HepG2 (cell line): ENCODE results near the gene GTF3C5. TPM values are rescaled to one million over a fixed set of nuclear protein-coding genes. Genes with fewer than 3 reads are reported as not detected.

Experiments
- ATAC-seq: fragments of 200-7000 bp; cut with Tn5 transposase; 3 replicates; pipeline ENCODE4 v1.9.1; 2020; ENCODE audit warnings: mild to moderate bottlenecking, moderate library complexity
- BruUV-seq: library from RNA; stranded (reverse); fragments of 400-500 nt; replicated peaks from 2 replicates; lab custom pipeline; 2021; lab: Mats Ljungman, UMichigan
- CTCF ChIA-PET: fragments of 300-600 bp; formaldehyde crosslinking; extraction: SDS; loops from one replicate; lab custom pipeline; 2021; ENCODE audit warnings: low total read pairs, inconsistent platforms, low intra/inter-chr PET ratio; lab: Yijun Ruan, JAX
- POLR2A ChIA-PET: fragments of 350-600 bp; sonication (Branson Sonifier 250); formaldehyde crosslinking; loops from one replicate; lab custom pipeline; 2020; ENCODE audit warnings: antibody characterized with exemption, inconsistent platforms; lab: Yijun Ruan, JAX
- DNase-seq: peaks from one replicate; pipeline ENCODE4 v3.0.0-alpha.2; 2015; ENCODE audit warnings: low spot score
- FAIRE-seq: peaks from 3 replicates; lab custom pipeline; 2011; peaks lifted over from hg19 to GRCh38; lab: Jason Lieb, UNC
- H2AFZ ChIP-seq: one replicate; pipeline ENCODE4 v1.6.1; 2011; ENCODE audit warnings: low read length, inconsistent platforms
- H3K27ac ChIP-seq: fragments of 300-600 bp; 3 replicates; pipeline ENCODE4 v1.8.0; 2011; ENCODE audit warnings: mixed run types, mild to moderate bottlenecking, mixed read lengths, low read length, inconsistent platforms; ENCODE audit not compliant: insufficient read depth; ENCODE audit errors: extremely low read length
- H3K27me3 ChIP-seq, 2 experiments: fragments of 200-600 bp in 1 of 2; 2 replicates in 1 of 2; 3 replicates in 1 of 2; pipeline versions ENCODE4 v1.6.0 to v1.8.0; 2011; ENCODE audit warnings: low read length in 2 of 2, mild to moderate bottlenecking in 2 of 2, moderate library complexity in 2 of 2, inconsistent platforms in 1 of 2; ENCODE audit not compliant: insufficient read depth in 2 of 2, control insufficient read depth in 1 of 2
- H3K36me3 ChIP-seq, 2 experiments: fragments of 200-600 bp in 1 of 2; replicated peaks in 1 of 2; 2 replicates in 1 of 2; 3 replicates in 1 of 2; pipeline versions ENCODE4 v1.5.1 to v1.8.0; 2011; ENCODE audit warnings: low read length in 2 of 2, inconsistent platforms in 1 of 2; ENCODE audit not compliant: insufficient read depth in 2 of 2, control insufficient read depth in 1 of 2
- H3K4me1 ChIP-seq: 2 replicates; pipeline ENCODE4 v1.5.1; 2012; ENCODE audit warnings: low read length, inconsistent platforms; ENCODE audit not compliant: insufficient read depth
- H3K4me2 ChIP-seq: 2 replicates; pipeline ENCODE4 v1.6.0; 2011; ENCODE audit warnings: low read depth, low read length, inconsistent platforms
- H3K4me3 ChIP-seq, 3 experiments: fragments of 200-600 bp in 1 of 3; sonication (generic), shearing (Covaris generic) in 1 of 3; replicated peaks in 1 of 3; 2 replicates each; pipeline ENCODE4 v1.5.1; 2011 to 2016; ENCODE audit warnings: low read length in 3 of 3, inconsistent platforms in 2 of 3, low read depth in 2 of 3, mild to moderate bottlenecking in 2 of 3, control low read depth in 1 of 3, mixed read lengths in 1 of 3; ENCODE audit not compliant: insufficient read depth in 1 of 3
- H3K79me2 ChIP-seq: one replicate; pipeline ENCODE4 v1.6.1; 2011; ENCODE audit warnings: low read length, inconsistent platforms; ENCODE audit not compliant: insufficient read depth
- H3K9ac ChIP-seq: 2 replicates; pipeline ENCODE4 v1.6.0; 2011; ENCODE audit warnings: mild to moderate bottlenecking, low read depth, low read length, inconsistent platforms; ENCODE audit not compliant: insufficient read depth
- H3K9me3 ChIP-seq: 2 replicates; pipeline ENCODE4 v1.5.1; 2012; ENCODE audit warnings: mild to moderate bottlenecking, low read length
- H4K20me1 ChIP-seq: 2 replicates; pipeline ENCODE4 v1.6.0; 2011; ENCODE audit warnings: inconsistent platforms, mild to moderate bottlenecking, low read length, moderate library complexity; ENCODE audit not compliant: insufficient read depth
- CREM ChIP-seq, 2 experiments: sonication (generic) in 1 of 2; formaldehyde crosslinking in 1 of 2; IDR thresholded peaks; 2 replicates each; pipeline versions ENCODE4 v1.4.0 to v1.6.1; 2016 to 2020; ENCODE audit warnings: antibody characterized with exemption in 1 of 2, mild to moderate bottlenecking in 1 of 2, missing genetic modification reagents in 1 of 2
- JDP2 ChIP-seq: sonication (generic); formaldehyde crosslinking; IDR thresholded peaks from 2 replicates; pipeline ENCODE4 v1.8.1; 2022; ENCODE audit warnings: missing genetic modification reagents, borderline replicate concordance
- RARG ChIP-seq: sonication (generic); formaldehyde crosslinking; IDR thresholded peaks from 2 replicates; pipeline ENCODE4 v1.4.0; 2020; ENCODE audit warnings: low read depth, mild to moderate bottlenecking, missing genetic modification reagents
- ZNF12 ChIP-seq: sonication (generic); formaldehyde crosslinking; IDR thresholded peaks from 2 replicates; pipeline ENCODE4 v1.5.0; 2020; ENCODE audit warnings: missing genetic modification reagents
- ZNF414 ChIP-seq: sonication (generic); formaldehyde crosslinking; IDR thresholded peaks from 2 replicates; pipeline ENCODE4 v1.5.0; 2020; ENCODE audit warnings: missing genetic modification reagents
- WGBS: methylation state at CpG from one replicate; pipeline ENCODE4 v1.1.6; 2017; ENCODE audit warnings: low lambda C conversion rate; 5-methylcytosine and 5-hydroxymethylcytosine counted together
- in situ Hi-C: cut with HindIII; loops from 2 replicates; pipeline ENCODE4 v1.10.0; 2017; ENCODE audit warnings: low pct_unique_long_range_greater_than_20kb; ENCODE audit not compliant: extremely low pct_ligation_motif_present
- intact Hi-C: fragments of 100-400 bp; cut with micrococcal nuclease; formaldehyde crosslinking; loops from one replicate; pipeline ENCODE4 v1.10.0; 2022; ENCODE audit not compliant: unreplicated experiment
- polyA plus RNA-seq, 8 experiments: library from polyadenylated mRNA; depleted of rRNA in 3 of 8; stranded (reverse) in 7 of 8; unstranded in 1 of 8; fragments of >200 nt; fragmentation: Illumina TruSeq in 4 of 8; extraction: Trizol in 4 of 8; gene quantifications; 2 replicates each; pipeline versions ENCODE4 v1.2.1 to v1.2.3, GENCODE V29; 2011 to 2016; ENCODE audit warnings: low read depth in 4 of 8, missing spikeins in 1 of 8, mixed read lengths in 1 of 8; ENCODE audit not compliant: insufficient read depth in 1 of 8
- total RNA-seq, 5 experiments: library from RNA; depleted of rRNA; stranded (reverse); fragments of >200 nt; fragmentation: Illumina TruSeq; extraction: Trizol; gene quantifications; 2 replicates each; pipeline ENCODE4 v1.2.3, GENCODE V29; 2016; ENCODE audit warnings: low read depth in 1 of 5

The GTF3C5 gene
- total and polyA plus RNA-seq, 2 of the 13 experiments (the other 11 are each of a cell fraction or from before 2014, with no cell fraction given): 66.9 to 92.6 TPM

DNA sequence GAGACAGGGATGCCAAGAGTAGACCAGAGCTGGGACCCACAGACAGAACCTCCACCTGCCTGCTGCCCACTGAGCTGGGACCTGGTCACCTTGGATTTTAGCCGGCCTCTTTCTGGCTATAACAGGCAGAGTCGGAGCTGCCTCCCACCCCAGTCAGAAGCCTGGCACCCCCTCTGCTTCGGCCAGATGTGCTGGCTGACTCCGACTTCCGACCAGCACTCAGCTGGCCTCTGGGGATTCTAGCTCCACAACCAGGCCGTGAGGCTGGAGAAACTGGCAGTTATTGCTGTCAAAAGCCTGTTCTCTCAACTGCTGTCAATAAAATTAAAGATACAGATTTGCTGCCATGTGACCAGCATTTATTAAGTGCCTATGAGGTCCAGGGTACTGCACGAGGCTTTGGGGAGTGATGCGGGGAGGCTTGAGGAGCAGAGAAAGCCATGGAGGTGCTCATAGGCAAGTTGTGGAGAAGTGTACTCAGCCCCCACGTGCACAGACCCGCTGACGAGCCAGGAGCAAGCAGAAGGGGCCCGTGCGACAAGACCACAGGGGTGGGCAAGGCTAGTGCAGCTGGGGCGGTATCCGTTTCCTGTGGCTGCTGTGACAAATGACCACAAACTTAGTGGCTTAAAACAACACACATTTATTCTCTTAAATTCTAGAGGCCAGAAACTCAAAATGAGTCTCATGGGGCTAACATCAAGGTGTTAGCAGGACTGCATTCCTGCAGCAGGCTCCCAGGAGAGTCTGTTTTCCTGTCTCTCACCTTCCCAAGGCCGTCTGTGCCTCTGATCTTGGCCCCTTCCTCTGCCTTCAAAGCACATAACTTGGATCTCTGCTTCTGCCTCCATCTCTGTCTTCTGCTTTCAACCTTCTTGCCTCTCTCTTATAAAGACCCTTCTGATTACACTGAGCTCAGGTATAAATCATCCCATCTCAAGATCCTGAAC, 39.2 kb upstream of the GTF3C5 start:
- Histone ChIP-seq H3K27ac (no peak overlapping the region), H2AFZ (no peak overlapping the region), H3K36me3 (no peaks in the 10 kb centered on the region), H3K27me3 (peaks cover 8 to 34% of the 10 kb centered on the region in 2 experiments; a peak in 4 of 5 replicates), H3K4me3 (no peak overlapping the region), H3K9ac (no peak overlapping the region), H4K20me1 (no peaks in the 10 kb centered on the region; the same call in 1 of the 2 replicates), H3K4me2 (no peak overlapping the region)
- WGBS: 66% methylated on average over 8 of the region's 16 CpGs
- CTCF ChIA-PET: no interaction called here
- no peak for FAIRE-seq
- no peak for TF ChIP-seq CREM (IDR thresholded peaks at IDR 0.05)
- no peak for TF ChIP-seq CREM (CRISPR knock-in tag; IDR thresholded peaks at IDR 0.05)
- 0 out of 2 replicates have a peak, but pooled peaks have one; percentile 17 for TF ChIP-seq ZNF12 (CRISPR knock-in tag)
- no peak for TF ChIP-seq RARG (CRISPR knock-in tag)
- TF ChIP-seq JDP2 (CRISPR knock-in tag): no peak
- no peak for TF ChIP-seq ZNF414 (CRISPR knock-in tag)
- TF ChIP-seq, all 625 proteins: peak for 1
- DNase-seq (no peak), ATAC-seq (no peak)
- BruUV-seq: no TSS peak
- in situ Hi-C loops: no loop called here
- H3K4me1 ChIP-seq: peaks cover 77% of the 10 kb centered on the region
- H3K79me2 ChIP-seq: no peaks in the 10 kb centered on the region
- POLR2A ChIA-PET: no interaction called here
- intact Hi-C loops: loop anchor here (10.0 kb wide), 1 partner anchor 1453 kb away; no protein-coding TSS in a partner anchor
- H3K9me3 ChIP-seq: no peaks in the 10 kb centered on the region
